Endothelial cell of umbilical vein (primary cell): ENCODE data around the gene ANKRD33B. TPM values are rescaled to one million over a fixed set of nuclear protein-coding genes. Genes with fewer than 3 reads are reported as not detected.

Experiments
- BruUV-seq: library from RNA; stranded (reverse); fragments of 400-500 nt; replicated peaks from 2 replicates; lab custom pipeline; 2021; lab: Mats Ljungman, UMichigan
- CTCF ChIA-PET: fragments of 300-600, 350-600 bp; sonication (Branson Sonifier 250); formaldehyde crosslinking; loops from one replicate; lab custom pipeline; 2021; ENCODE audit warnings: antibody characterized with exemption, inconsistent platforms; lab: Charles Lee
- POLR2A ChIA-PET: fragments of 300-600, 350-600 bp; sonication (Branson Sonifier 250); formaldehyde crosslinking; loops from one replicate; lab custom pipeline; 2021; ENCODE audit warnings: antibody characterized with exemption, inconsistent platforms; lab: Charles Lee
- DNase-seq: peaks from one replicate; pipeline ENCODE4 v3.0.0-alpha.2; 2011; ENCODE audit warnings: low read depth, low spot score
- FAIRE-seq: peaks from 2 replicates; lab custom pipeline; 2011; peaks lifted over from hg19 to GRCh38; lab: Jason Lieb, UNC
- H2AFZ ChIP-seq: 2 replicates; pipeline ENCODE4 v1.6.0; 2012; ENCODE audit warnings: low read depth, low read length, control low read depth, inconsistent platforms
- H3K27ac ChIP-seq: 2 replicates; pipeline ENCODE4 v1.5.1; 2011; ENCODE audit warnings: low read depth, mild to moderate bottlenecking, control low read depth, low read length, moderate library complexity; ENCODE audit not compliant: insufficient read depth
- H3K27me3 ChIP-seq, 2 experiments: 2 replicates each; pipeline versions ENCODE4 v1.6.0 to v1.6.1; 2011; ENCODE audit warnings: low read length in 2 of 2, mixed read lengths in 1 of 2; ENCODE audit not compliant: control insufficient read depth in 2 of 2, insufficient read depth in 2 of 2
- H3K36me3 ChIP-seq, 2 experiments: 2 replicates in 1 of 2; 3 replicates in 1 of 2; pipeline ENCODE4 v1.5.1; 2011; ENCODE audit warnings: low read length in 2 of 2, mild to moderate bottlenecking in 1 of 2, moderate library complexity in 1 of 2; ENCODE audit not compliant: control insufficient read depth in 2 of 2, insufficient read depth in 2 of 2; ENCODE audit errors: extremely low read depth in 1 of 2
- H3K4me1 ChIP-seq: 3 replicates; pipeline ENCODE4 v1.5.1; 2011; ENCODE audit warnings: mild to moderate bottlenecking, low read length; ENCODE audit not compliant: control insufficient read depth, insufficient read depth; ENCODE audit errors: extremely low read depth
- H3K4me2 ChIP-seq: 2 replicates; pipeline ENCODE4 v1.6.1; 2011; ENCODE audit warnings: low read length, control low read depth, mixed read lengths; ENCODE audit not compliant: insufficient read depth
- H3K4me3 ChIP-seq, 3 experiments: fragments of 200-600 bp in 1 of 3; sonication (generic), shearing (Covaris generic) in 1 of 3; replicated peaks in 1 of 3; 2 replicates each; pipeline ENCODE4 v1.5.1; 2011 to 2016; ENCODE audit warnings: control low read depth in 3 of 3, low read length in 3 of 3, mild to moderate bottlenecking in 2 of 3, inconsistent platforms in 1 of 3, low read depth in 1 of 3, moderate library complexity in 1 of 3; ENCODE audit not compliant: insufficient read depth in 1 of 3
- H3K79me2 ChIP-seq: 2 replicates; pipeline ENCODE4 v1.6.0; 2012; ENCODE audit warnings: low read length, inconsistent platforms; ENCODE audit not compliant: control insufficient read depth, insufficient read depth
- H3K9ac ChIP-seq: replicated peaks from 2 replicates; pipeline ENCODE3; 2011; ENCODE audit warnings: low read length, control low read depth; ENCODE audit not compliant: insufficient read depth; ENCODE audit errors: extremely low read depth
- H3K9me1 ChIP-seq: replicated peaks from 3 replicates; pipeline ENCODE4 v1.6.0; 2011; ENCODE audit warnings: mild to moderate bottlenecking, low read length; ENCODE audit not compliant: control insufficient read depth, insufficient read depth; ENCODE audit errors: extremely low read depth
- H3K9me3 ChIP-seq: replicated peaks from 2 replicates; pipeline ENCODE4 v1.5.1; 2012; ENCODE audit warnings: low read length, inconsistent platforms; ENCODE audit not compliant: control insufficient read depth, insufficient read depth
- H4K20me1 ChIP-seq: replicated peaks from 2 replicates; pipeline ENCODE3; 2011; ENCODE audit warnings: mild to moderate bottlenecking, low read length; ENCODE audit not compliant: control insufficient read depth, insufficient read depth; ENCODE audit errors: extremely low read depth
- CTCF ChIP-seq, 2 donors: IDR thresholded peaks; 1 replicate in 1 of 2; 2 replicates in 1 of 2; pipeline ENCODE4 v1.5.1; 2011; ENCODE audit warnings: low read length in 2 of 2, mild to moderate bottlenecking in 2 of 2, moderate library complexity in 2 of 2, control low read depth in 1 of 2, inconsistent platforms in 1 of 2, low read depth in 1 of 2; ENCODE audit not compliant: insufficient read depth in 1 of 2; ENCODE audit errors: extremely low read depth in 1 of 2
- EZH2 ChIP-seq: IDR thresholded peaks from 2 replicates; pipeline ENCODE4 v1.6.1; 2012; ENCODE audit warnings: borderline replicate concordance, low read depth, mild to moderate bottlenecking, moderate library complexity, low read length, inconsistent platforms; ENCODE audit not compliant: severe bottlenecking
- FOS ChIP-seq: IDR thresholded peaks from 2 replicates; pipeline ENCODE4 v1.6.1; 2011; ENCODE audit warnings: mild to moderate bottlenecking, low read length, moderate library complexity, borderline replicate concordance; ENCODE audit not compliant: insufficient read depth
- GATA2 ChIP-seq: IDR thresholded peaks from 2 replicates; pipeline ENCODE4 v1.7.0; 2011; ENCODE audit warnings: low read depth, mild to moderate bottlenecking, moderate library complexity, mixed read lengths, low read length; ENCODE audit not compliant: insufficient read length, insufficient read depth
- JUN ChIP-seq: IDR thresholded peaks from 2 replicates; pipeline ENCODE4 v1.6.1; 2011; ENCODE audit warnings: borderline replicate concordance, low read depth; ENCODE audit not compliant: insufficient read length, insufficient read depth
- MAX ChIP-seq: IDR thresholded peaks from 2 replicates; pipeline ENCODE4 v1.6.1; 2011; ENCODE audit not compliant: insufficient read depth, insufficient read length
- MYC ChIP-seq: IDR thresholded peaks from one replicate; pipeline ENCODE4 v1.6.1; 2011; ENCODE audit warnings: mild to moderate bottlenecking, low read depth, low read length
- POLR2A ChIP-seq: IDR thresholded peaks from 2 replicates; pipeline ENCODE4 v1.6.1; 2012; ENCODE audit warnings: low read depth, mild to moderate bottlenecking, control low read depth, low read length
- POLR2AphosphoS5 ChIP-seq: IDR thresholded peaks from 2 replicates; pipeline ENCODE4 v1.6.1; 2012; ENCODE audit warnings: low read depth, mild to moderate bottlenecking, control low read depth, low read length, moderate library complexity; ENCODE audit not compliant: insufficient read depth
- dilution Hi-C: fragments of 300-500 bp; cut with MboI; formaldehyde crosslinking; loops from one replicate; pipeline ENCODE4 v1.15.0; 2019; ENCODE audit warnings: low sequenced_read_pairs; ENCODE audit not compliant: extremely low pct_ligation_motif_present
- intact Hi-C: fragments of 100-400 bp; cut with micrococcal nuclease; formaldehyde crosslinking; loops from one replicate; pipeline ENCODE4 v1.10.0; 2022
- polyA plus RNA-seq, 4 experiments: library from polyadenylated mRNA; depleted of rRNA in 3 of 4; stranded (reverse) in 3 of 4; unstranded in 1 of 4; fragments of >200 nt; gene quantifications; 2 replicates each; pipeline versions ENCODE4 v1.2.1 to v1.2.3, GENCODE V29; 2011 to 2012; ENCODE audit warnings: missing spikeins in 1 of 4
- total RNA-seq: library from RNA; stranded (reverse); gene quantifications from 2 replicates; pipeline ENCODE4 v1.2.3, GENCODE V29; 2021

Gene ANKRD33B
- total and polyA plus RNA-seq, 2 donors (not counting 3 experiments of a cell fraction or from before 2014, with no cell fraction given): 2.4 to 5.4 TPM

GRCh38 chr5:10528056-10528816 is 35.6 kb upstream of the ANKRD33B start:
- DNase-seq (no peak), FAIRE-seq (no peak)
- BruUV-seq: no TSS peak
- TF ChIP-seq CTCF (IDR thresholded peaks at IDR 0.05; ENCODE audit: extremely low read depth in 1 of 2, insufficient read depth in 1 of 2, low read depth in 1 of 2, low read length in 2 of 2) (no peak), POLR2A (no peak), POLR2AphosphoS5 (no peak), JUN (no peak), MYC (no peak), FOS (no peak), MAX (no peak), GATA2 (no peak), EZH2 (no peak)
- H3K9me3 ChIP-seq: no peaks in the 10 kb centered on the region
- no peaks in the 10 kb centered on the region for H3K36me3 ChIP-seq
- no peaks in the 10 kb centered on the region for H3K79me2 ChIP-seq
- dilution Hi-C loops: no loop called here
- H3K4me2 ChIP-seq: no peak overlapping the region
- H3K4me1 ChIP-seq: no peaks in the 10 kb centered on the region
- intact Hi-C loops: no loop called here
- ChIA-PET POLR2A (no interaction called here), CTCF (interaction anchor here (0.7 kb wide), 1 partner anchor 1862 kb away, joined by 3 read pairs; no protein-coding TSS in a partner anchor)
- no peak overlapping the region for H3K4me3 ChIP-seq
- no peaks in the 10 kb centered on the region for H4K20me1 ChIP-seq
- H3K27me3 ChIP-seq: no peaks in the 10 kb centered on the region
- no peak overlapping the region for H3K27ac ChIP-seq
- H3K9me1 ChIP-seq: no peaks in the 10 kb centered on the region
- no peak overlapping the region for H3K9ac ChIP-seq
- no peak overlapping the region for H2AFZ ChIP-seq
